ENCODE measurements around the gene SULT1C4. TPM values are rescaled to one million over a fixed set of nuclear protein-coding genes. Genes with fewer than 3 reads are reported as not detected.
"Not testable (repeated sequence)": the region's sequence is repeated elsewhere in the genome, so short reads cannot be mapped to it uniquely, and the experiment has no call there.

Gene SULT1C4
- polyA plus RNA-seq (2014; cell fraction: cytosol; rRNA removed): 23.0 and 32.2 TPM in 2 replicates
- 19.2 and 20.3 TPM in 2 replicates for polyA plus RNA-seq (2014; cell fraction: nucleus; rRNA removed)

GRCh38 chr2:108377815-108378630 lies at the start of gene SULT1C4:
SULT1C4 (plus strand) TSS chr2:108377954; CDS start chr2:108378338, 384 bp downstream.
- DNase-seq (ENCODE audit: low spot score): peak; percentile 90

- DNase-seq (ENCODE audit: low spot score): no peak
Measured at GRCh38 chr2:108329771-108330170, 48.0 kb upstream of the SULT1C4 start.

- DNase-seq (ENCODE audit: low spot score): no peak
Measured at GRCh38 chr2:108330979-108331378, 46.8 kb upstream of the SULT1C4 start.

GRCh38 chr2:108345951-108346350 lies 31.8 kb upstream of the SULT1C4 start:
- DNase-seq (ENCODE audit: low spot score): no peak

GRCh38 chr2:108346827-108347226 lies 30.9 kb upstream of the SULT1C4 start:
- DNase-seq (ENCODE audit: low spot score): no peak

- no peak for DNase-seq (ENCODE audit: low spot score)
Measured at GRCh38 chr2:108347786-108348185, 30.0 kb upstream of the SULT1C4 start.

GRCh38 chr2:108348816-108349570 lies 28.8 kb upstream of the SULT1C4 start:
- DNase-seq (ENCODE audit: low spot score): no peak

- no peak for DNase-seq (ENCODE audit: low spot score)
Measured at GRCh38 chr2:108349571-108349928, 28.2 kb upstream of the SULT1C4 start.

GRCh38 chr2:108351889-108352288 lies 25.9 kb upstream of the SULT1C4 start:
- no peak for DNase-seq (ENCODE audit: low spot score)

GRCh38 chr2:108354136-108354535 lies 23.6 kb upstream of the SULT1C4 start:
- DNase-seq (ENCODE audit: low spot score): no peak

- DNase-seq (ENCODE audit: low spot score): no peak
Measured at GRCh38 chr2:108355906-108356734, 21.6 kb upstream of the SULT1C4 start.

- DNase-seq (ENCODE audit: low spot score): not testable (repeated sequence)
Measured at GRCh38 chr2:108359336-108359735, 18.4 kb upstream of the SULT1C4 start.

GRCh38 chr2:108360776-108361468 lies 16.8 kb upstream of the SULT1C4 start:
- DNase-seq (ENCODE audit: low spot score): no peak

GRCh38 chr2:108363024-108363907 lies 14.5 kb upstream of the SULT1C4 start:
- no peak for DNase-seq (ENCODE audit: low spot score)

GRCh38 chr2:108363908-108364225 lies 13.9 kb upstream of the SULT1C4 start:
- no peak for DNase-seq (ENCODE audit: low spot score)

- DNase-seq (ENCODE audit: low spot score): no peak
Measured at GRCh38 chr2:108364676-108365297, 13.0 kb upstream of the SULT1C4 start.

GRCh38 chr2:108365656-108366055 lies 12.1 kb upstream of the SULT1C4 start:
- no peak for DNase-seq (ENCODE audit: low spot score)

GRCh38 chr2:108367014-108367413 lies 10.7 kb upstream of the SULT1C4 start:
- no peak for DNase-seq (ENCODE audit: low spot score)

GRCh38 chr2:108367561-108368175 lies 10.1 kb upstream of the SULT1C4 start:
- DNase-seq (ENCODE audit: low spot score): no peak

All from SK-N-DZ (cell line).